Activated CD8-positive, alpha-beta memory T cell treated with anti-CD3 and anti-CD28 coated beads for 24 hours (primary cell): Measurements from ENCODE around the gene NFAT5.
"Not testable (repeated sequence)": the region's sequence is repeated elsewhere in the genome, so short reads cannot be mapped to it uniquely, and the experiment has no call there.

Experiments used
- DNase-seq: peaks from one replicate; pipeline ENCODE4 v3.0.0-alpha.2; 2020

Gene NFAT5

DNA sequence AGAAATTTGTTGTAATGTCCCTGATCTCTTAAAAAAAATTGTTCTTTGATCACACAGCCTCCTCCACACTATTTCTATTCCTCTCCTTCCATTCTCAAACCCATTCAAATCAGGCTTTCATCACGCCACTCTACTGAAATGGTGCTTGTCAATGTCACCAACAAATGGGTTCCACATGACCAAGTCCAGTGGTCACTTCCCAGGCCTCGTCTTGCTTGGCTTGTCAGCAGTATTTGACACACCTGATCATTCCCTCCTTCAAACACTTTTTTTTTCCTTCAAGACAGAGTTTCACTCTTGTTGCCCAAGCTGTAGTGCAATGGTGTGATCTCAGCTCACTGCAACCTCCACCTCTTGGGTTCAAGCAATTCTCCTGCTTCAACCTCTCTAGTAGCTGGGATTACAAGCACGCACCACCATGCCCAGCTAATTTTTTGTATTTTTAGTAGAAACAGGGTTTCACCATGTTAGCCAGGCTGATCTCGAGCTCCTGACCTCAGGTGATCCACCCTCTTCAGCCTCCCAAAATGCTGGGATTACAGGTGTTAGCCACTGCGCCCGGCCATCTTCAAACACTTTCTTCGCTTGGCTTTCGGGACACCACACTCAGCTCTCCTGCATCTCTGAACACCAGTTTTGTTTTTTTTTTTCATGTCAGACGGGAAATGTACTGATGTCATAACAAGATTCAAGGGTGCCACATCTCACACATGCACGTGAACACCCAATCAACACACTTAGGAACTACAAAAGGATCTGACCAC, 142.3 kb downstream of the NFAT5 start:
- DNase-seq, result peak; percentile 51

DNA sequence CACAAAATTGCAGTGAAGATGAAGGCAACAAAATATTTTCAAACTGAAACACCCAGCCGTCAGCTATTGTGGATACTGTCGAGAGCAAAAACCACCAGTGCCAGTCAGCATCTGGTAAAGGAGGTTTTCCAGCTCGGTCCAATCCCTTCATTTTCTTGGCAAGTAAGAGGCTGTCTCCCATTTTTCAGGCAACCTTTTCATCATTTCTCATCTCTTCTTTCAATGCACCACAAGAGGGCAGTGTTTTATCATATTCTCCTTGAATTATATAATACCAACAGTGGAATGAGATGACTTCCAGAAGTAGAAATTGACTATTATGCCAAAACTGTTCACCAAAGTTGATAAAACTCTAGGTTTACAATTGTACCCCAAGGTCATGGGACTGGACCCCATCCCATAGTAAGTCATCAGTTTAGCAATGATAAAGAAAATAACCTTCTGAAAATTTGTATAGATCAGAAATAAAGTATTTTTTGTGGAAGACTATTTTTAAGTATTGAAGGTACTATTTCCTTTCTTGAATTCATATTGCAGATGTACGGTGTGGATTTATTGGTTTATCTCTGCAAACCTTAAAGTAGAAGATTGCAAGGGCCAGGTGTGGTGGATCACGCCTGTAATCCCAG, 143.8 kb downstream of the NFAT5 start:
- peak; percentile 57 for DNase-seq

DNA sequence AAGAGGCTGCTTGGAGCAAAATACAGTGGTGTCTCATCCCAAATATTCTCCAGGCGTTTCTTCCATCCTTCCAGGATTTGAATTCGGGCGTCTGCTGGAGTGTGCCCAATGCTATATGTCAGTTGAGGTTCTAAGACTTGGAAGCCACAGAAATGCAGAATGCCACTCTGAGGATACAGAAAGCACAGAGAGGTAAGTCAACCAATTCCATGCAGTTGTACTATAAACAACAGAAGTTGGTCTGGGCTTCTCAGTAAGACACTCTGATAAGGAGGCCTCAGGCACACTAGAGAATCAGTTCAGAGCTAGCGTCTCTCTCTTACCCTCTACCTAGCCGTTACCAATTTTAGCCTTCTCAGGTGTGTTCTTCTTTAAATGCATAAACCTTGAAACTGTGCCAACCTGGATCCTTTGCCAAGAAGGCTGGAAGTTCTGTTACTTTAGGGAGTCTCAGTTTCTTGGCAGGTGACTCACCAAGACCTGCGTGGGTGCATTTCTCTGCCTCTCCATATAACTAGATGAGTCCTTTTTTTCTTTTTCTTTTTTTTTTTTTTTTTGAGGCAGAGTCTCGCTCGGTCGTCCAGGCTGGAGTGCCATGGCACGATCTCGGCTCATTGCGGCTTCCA, 145.5 kb downstream of the NFAT5 start:
- DNase-seq, result peak; percentile 51

DNA sequence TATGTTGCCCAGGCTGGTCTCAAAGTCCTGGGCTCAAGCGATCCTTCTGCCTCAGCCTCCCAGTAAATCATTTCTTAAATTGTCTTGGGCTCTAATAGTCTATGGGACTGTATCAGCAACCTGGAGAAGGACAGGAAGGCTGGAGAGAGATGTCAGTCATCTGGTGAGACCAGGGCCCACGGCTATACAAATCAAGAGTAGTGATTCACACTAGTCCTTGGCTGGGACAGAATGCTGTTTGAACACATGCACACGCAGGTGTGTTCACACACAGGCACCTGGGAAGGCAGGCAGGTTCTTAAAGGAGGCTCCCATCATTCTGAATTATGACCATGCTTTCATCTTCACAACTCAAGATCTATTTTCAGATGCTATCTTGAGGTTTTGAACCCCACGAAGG, 146.5 kb downstream of the NFAT5 start:
- no peak for DNase-seq

DNA sequence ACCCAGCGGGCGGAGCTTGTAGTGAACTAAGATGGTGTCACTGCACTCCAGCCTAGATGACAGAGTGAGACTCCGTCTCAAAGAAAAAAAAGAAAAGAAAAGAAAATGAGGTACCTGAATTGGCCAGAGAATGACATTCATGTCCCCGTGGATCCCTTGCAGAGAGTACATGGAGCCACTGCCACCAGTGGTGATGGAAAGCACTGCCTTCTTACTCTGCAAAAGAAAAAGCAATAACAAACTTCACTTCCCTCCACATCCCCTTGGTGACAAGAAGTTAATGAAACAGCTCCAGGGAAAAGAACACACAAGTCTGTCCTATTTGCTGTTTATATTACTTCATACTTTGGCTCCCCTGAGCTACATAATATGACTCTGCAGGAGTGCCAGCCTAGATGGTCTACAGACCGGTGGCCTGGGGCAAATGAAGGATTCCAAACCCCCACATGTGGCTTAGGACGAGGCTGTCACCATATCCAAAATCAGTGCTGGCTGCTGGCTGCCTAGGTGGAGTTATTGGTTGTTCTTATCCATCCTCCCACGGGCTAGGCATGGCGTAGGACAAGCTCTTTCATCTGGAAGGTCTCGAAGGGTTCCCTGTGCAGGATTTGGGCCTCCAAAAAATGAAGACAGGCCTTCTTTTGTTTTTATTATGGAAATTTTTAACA, 147.3 kb downstream of the NFAT5 start:
- DNase-seq, result peak; percentile 37

DNA sequence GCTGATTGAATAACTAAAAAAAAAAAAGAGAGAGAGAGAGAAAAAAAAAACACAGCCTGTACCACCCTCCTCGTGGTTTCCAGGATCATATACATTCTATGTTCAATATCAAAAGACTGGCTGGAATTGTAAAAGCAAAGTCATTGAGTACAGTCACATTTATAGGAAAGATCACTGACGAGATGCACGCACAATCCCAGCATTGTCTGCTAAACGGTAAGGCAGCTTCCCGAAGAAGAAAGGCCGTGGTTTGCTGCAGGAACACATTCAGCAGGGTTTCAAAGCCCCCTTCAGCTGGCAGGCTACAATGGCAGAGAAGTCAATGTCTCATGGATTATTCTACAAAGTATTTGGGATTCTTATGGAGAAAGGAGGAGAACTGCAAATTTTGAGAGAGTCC, 151.3 kb downstream of the NFAT5 start:
- DNase-seq, result no peak

DNA sequence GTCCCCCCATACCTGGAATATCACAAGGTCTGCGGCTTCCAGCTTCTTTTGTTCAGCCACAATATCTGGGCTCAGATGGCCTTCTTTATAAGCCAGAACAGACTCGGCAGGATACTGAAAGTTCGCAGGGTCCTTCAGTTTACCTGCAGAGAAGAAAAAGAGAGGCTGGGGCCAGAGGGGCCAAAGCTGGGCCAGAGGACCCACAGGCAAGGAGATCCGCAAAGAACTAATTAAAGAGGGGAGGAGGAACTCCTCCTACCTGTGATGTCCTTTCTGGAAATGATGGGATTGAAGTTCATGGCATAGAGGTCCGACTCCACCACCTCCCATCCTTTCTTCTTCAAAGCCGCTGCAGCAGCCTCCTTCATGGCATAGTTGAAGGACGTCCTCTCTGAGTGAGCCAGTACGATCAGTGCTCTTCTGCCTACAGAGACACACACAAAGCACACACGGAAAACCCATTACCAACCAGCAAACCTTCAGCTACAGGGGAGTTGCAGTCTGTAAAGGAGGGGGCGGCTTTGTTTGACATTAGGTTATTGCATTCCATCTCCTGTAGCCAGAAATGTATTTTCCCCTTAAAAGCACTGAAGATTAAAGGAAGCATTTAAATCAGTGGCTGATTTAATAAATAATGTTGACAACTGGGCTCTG, 152.5 kb downstream of the NFAT5 start:
- DNase-seq, result no peak

DNA sequence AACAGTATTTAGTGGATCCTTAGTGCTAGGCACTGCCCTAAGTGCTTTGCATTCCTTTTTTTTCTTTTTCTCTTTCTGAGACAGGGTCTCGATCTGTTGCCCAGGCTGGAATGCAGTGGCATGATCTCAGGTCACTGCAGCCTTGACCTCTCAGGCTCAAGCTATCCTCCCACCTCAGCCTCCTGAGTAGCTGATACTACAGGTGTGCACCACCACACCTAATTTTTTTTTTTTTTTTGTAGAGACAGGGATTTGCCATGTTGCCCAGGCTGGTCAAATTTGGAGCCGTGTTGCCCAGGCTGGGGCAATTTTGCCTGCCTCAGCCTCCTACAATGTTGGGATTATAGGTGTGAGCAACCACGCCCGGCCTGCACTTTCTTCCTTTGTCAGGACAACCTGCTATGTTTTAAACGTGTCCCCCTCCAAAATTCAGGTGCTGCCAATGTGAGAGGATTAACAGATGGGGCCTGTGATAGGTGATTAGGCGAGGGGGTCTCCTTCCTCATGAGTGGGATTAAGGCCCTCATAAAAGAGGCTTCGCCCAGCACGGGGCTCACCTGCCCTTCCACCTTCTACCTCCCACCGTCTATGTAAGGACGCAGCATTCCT, 155.2 kb downstream of the NFAT5 start:
- peak; percentile 40 for DNase-seq

DNA sequence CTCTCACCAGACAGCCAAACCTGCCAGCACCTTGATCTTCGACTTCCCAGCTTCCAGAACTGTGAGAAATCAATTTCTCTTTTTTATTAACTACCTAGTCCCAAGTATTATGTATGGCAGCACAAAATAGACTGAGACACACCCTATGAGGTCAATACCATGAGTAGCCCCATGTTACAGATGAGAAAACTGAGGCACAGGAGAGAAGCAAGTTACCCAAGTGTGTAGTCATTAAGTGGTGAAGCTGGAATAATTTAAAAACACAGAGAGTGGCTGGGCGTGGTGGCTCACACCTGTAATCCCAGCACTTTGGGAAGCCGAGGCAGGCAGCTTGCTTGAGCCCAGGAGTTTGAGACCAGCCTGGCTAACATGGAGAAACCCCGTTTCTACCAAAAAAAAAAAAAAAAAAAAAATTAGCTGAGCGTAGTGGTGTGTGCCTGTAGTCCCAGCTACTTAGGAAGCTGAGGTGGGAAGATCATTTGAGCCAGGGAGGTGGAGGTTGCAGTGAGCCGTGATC, 155.7 kb downstream of the NFAT5 start:
- DNase-seq, result no peak

DNA sequence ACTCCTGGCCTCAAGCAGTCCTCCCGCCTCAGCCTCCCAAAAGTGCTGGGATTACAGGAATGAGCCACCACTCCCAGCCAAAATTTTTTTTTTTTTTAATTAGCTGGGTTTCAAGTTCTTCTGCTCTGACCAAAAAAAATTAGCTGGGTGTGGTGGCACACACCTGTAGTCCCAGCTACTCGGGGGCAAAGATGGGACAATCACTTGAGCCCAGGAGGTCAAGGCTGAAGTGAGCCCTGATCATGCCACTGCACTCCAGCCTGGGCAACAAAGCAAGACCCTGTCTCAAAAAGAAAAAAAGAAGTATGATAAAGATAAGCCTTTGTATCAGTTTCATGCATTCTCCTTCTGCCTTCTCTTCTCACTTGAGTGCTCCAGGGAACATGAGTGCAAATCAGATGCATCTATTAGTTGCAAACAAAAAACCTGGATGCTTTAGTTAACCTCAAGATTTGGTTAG, 158.7 kb downstream of the NFAT5 start:
- DNase-seq, result no peak

DNA sequence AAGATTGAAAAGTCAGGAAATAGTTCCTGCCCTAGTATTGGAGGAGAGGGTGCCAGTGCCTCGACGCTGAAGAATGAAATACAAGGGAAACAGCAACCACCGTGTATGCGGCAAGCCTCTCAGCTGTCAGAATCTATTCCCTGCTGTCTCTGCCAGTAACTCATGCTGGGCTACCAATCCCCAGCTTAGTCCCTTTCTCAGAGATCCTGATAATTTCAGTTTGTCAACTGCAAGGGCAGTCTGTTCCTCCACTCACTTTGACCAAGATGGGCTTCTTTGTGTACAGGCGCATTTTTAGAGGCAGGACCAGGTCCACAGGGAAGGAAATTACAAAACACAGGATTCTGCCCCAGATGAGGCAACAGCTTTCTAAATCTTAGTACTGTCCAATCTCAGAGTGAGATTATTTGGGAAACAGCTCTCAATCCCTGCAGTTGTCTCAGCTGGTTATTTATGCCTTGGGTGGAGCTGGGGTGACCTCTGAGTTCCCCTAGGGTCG, 159.3 kb downstream of the NFAT5 start:
- DNase-seq, result no peak

DNA sequence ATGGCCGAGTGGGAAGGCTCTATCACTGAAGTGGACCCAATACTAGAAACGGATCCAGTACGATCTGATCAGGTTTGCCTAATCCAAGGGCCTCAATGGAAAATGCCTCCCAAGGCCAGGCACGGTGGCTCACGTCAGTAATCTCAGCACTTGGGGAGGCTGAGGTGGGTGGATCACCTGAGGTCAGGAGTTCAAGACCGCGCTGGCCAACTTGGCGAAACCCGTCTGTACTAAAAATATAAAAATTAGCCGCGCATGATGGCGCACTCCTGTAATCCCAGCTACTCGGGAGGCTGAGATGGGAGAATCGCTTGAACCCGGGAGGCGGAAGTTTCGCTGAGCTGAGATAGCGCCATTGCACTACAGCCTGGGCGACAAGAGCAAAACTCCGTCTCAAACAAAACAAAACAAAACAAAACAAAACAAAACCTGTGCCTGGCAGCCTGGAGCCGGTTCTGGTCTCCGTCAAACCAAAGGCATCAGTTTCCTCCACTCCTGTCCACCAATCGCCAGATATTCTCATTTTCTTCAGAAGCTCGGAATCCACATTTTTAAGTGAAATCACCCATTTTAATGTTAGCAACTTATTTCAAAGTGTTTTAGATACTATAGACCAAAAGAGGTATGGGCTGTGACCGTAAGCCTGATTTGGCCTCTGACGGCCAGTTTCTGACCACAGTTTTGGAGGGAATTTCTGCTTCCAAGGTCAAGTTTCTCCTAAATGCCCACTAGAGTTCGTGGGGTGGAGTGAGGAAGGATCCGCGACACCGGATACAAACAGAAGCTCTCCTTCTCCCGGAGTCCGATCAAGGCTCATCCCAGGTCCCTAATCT, 159.9 kb downstream of the NFAT5 start:
- no peak for DNase-seq

DNA sequence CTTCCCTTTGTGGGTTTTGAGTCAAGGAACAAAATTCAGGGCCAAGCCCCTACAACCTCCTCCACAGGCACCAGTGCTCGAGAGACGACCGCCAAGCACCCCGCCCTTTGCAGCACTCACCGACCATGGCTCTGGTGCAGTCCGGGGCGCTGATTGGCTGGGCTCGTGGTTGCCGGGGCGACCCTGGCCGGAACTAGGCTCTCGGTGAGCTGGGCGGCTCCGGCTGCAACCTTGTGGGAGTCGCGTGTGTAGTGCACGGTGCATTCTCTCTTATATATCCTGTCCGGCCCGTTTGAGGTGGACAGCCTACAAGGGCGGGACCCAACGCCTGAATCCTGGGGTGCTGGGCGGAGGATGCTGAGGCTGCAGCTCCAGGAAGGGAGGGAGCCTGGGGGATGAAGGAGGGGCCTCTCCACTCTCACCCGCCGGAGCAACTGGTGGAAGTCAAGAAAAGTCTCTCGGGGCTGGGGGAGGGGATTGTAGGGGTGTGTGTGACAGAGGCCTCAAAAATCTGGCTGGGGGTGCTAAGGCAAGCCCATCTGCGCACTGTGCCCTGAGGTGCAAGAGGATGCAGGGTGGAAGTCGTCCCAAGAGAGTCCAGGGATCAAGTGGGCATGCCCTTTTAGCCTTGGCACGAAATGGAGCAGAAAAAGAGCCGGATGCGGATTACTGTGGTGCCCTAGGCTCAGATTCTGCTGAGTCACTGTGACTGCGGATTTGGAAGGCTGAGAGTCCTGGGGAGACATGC, 160.7 kb downstream of the NFAT5 start, which contains the start of gene NQO1:
NQO1 (minus strand) TSS at position 248 of the 748 bp plus-strand sequence; CDS start at position 127, 121 bp downstream.
- DNase-seq, result peak; percentile 95

DNA sequence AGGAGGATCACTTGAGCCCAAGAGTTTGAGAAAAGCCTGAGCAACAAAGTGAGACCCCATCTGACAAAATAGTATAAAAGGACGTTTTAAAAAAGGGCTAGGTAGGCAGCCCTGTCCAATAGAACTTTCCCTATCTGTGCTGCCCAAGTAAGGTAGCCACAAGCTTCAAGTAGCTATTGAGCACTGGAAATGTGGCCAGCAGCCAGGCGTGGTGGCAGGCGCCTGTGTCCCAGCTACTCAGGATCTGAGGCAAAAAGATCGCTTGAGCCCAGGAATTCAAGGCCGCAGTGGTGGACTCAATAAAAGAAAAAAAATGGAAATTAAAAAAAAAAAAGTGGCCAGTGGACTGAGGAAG, 162.1 kb downstream of the NFAT5 start:
- DNase-seq, result no peak

DNA sequence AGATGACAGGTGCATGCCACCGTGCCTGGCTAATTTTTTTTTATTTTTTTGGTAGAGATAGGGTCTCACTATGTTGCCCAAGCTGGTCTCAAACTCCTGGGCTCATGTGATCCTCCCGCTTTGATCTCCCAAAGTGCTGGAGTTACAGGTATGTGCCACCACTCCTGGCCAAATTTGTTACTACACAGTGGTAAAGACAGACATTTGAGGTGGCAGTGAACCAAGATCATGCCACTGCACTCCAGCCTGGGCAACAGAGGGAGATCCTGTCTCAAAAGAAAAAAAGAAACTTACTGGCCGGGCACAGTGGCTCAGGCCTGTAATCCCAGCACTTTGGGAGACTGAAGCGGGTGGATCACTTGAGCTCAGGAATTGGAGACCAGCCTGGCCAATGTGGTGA, 163.3 kb downstream of the NFAT5 start:
- DNase-seq, result not testable (repeated sequence)

DNA sequence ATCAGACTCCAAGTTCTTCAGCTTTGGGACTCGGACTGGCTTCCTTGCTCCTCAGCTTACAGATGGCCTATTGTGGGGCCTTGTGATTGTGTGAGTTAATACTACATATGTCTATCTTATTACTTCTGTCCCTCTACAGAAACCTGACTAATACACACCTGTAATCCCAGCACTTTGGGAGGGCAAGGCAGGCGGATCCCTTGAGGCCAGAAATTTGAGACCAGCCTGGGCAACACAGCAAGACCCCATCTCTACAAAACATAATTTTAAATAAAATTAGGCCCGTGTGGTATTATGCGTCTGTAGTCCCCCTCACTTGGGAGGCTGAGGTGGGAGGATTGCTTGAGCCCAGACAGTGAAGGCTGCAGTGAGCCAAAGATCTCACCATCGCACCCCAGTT, 165.5 kb downstream of the NFAT5 start:
- DNase-seq, result not testable (repeated sequence)

DNA sequence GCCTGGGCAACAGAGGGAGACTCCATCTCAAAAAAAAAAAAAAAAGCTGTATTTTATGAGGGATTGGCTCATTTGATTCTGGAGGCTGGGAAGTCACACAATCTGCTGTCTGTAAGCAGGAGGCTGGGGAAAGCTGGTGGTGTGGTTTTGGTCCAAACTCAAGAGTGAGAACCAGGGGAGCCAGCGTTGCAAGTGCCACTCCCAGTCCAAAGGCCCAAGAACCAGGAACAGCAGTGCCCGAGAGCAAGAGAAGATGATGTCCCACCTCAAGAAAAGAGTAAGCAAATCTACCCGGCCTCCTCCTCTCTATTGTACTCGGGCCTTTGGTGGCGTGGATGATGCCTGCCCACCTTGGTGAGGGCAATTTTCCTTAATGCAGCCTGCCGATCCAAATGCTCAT, 166.3 kb downstream of the NFAT5 start:
- no peak for DNase-seq

DNA sequence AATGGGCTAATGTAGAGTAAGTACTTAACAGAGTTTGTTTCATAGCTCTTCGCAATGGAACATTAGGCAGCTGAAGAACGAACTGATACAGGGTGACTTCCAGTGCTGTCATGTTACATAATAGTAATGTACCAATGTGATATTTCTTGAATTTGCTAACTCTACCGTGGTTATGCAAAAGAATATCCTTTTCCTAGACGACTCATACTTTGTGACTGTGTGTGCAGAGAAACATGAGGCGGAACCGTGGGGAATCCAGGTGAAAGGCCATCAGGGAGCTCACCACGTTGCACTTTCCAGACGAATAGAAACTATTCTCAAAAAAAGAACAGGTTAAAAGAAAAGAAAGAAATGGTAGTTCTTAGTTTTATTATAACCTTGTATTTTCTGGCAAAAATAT, 175.8 kb downstream of the NFAT5 start:
- DNase-seq, result no peak

DNA sequence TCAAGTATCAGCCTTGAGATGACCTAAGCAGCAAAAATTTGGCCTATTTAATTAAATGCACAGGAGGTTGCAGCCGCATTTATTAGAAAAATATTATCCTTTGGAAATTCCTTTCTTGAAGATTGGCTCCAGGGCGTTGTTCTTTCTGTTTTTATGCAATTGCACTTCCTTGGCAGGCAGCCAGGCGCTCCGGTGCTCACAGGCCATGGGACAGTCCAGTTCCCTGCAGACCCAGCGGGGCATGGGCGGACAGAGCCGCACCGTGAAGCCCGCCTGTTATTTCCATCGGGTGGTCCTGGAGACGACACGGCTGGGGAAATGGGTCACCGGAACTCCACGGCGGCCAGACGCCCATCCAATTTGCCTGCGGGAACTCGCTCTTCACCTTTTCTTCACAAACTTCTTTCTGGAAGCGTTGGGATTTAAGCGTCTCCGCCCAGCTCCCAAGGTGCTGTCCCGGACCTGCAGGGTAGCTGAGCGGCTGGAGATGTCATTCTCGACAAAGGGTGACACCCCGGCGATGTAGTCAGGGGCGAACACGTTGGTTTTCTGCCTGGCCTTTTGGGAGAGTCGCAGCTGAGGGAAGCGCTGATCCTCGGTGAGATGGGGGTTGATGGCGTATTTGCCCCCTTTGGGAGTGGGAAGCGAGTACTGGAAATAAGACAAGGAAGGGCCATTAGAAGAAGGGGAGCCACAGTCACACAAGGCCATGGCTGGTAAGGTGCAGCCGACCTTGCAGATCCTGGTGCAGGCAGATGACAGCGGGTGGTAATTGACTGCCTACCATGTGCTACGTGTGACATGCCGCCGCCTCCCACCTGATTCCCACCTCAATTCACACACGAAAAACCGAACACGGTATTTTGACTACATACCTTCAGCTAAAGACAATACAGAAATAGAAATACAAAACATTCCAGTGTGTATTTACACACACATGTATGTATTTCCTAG, 176.5 kb downstream of the NFAT5 start:
- no peak for DNase-seq
